IMR-90 (cell line): ENCODE measurements around the gene AMOTL1. TPM values are rescaled to one million over a fixed set of nuclear protein-coding genes. Genes with fewer than 3 reads are reported as not detected.
A peak's percentile ranks its signal among the peaks of the same experiment; 100 is the strongest.

Experiments
- ATAC-seq: fragments of 200-7000 bp; cut with Tn5 transposase; 2 replicates; pipeline ENCODE4 v1.9.1; 2020; ENCODE audit warnings: low read depth, mild to moderate bottlenecking, moderate library complexity
- BruUV-seq: library from RNA; stranded (reverse); fragments of 400-500 nt; replicated peaks from 2 replicates; lab custom pipeline; 2021; lab: Mats Ljungman, UMichigan
- CTCF ChIA-PET: fragments of 300-600 bp; formaldehyde crosslinking; extraction: SDS; loops from one replicate; lab custom pipeline; 2021; ENCODE audit warnings: antibody characterized with exemption; lab: Yijun Ruan, JAX
- POLR2A ChIA-PET: fragments of 300-600 bp; sonication (Branson Sonifier 250); formaldehyde crosslinking; loops from one replicate; lab custom pipeline; 2022; ENCODE audit warnings: antibody characterized with exemption; ENCODE audit not compliant: unreplicated experiment; lab: Charles Lee
- DNase-seq: peaks from one replicate; pipeline ENCODE4 v3.0.0; 2013
- H2AFZ ChIP-seq: replicated peaks from 2 replicates; pipeline ENCODE3; 2013; ENCODE audit warnings: low read length, mild to moderate bottlenecking; ENCODE audit not compliant: poor library complexity
- H2AK5ac ChIP-seq: 2 replicates; pipeline ENCODE4 v1.6.1; 2013; ENCODE audit warnings: low read depth, low read length, inconsistent platforms
- H2AK9ac ChIP-seq: replicated peaks from 2 replicates; pipeline ENCODE3; 2013; ENCODE audit warnings: mild to moderate bottlenecking, low read depth, low read length, moderate library complexity; ENCODE audit not compliant: poor library complexity
- H2BK120ac ChIP-seq: 2 replicates; pipeline ENCODE4 v1.6.1; 2013; ENCODE audit warnings: low read depth, low read length, inconsistent platforms
- H2BK15ac ChIP-seq: 3 replicates; pipeline ENCODE4 v1.6.1; 2013; ENCODE audit warnings: low read depth, low read length, inconsistent platforms
- H2BK20ac ChIP-seq: 2 replicates; pipeline ENCODE4 v1.6.1; 2013; ENCODE audit warnings: low read depth, mild to moderate bottlenecking, inconsistent platforms, low read length, moderate library complexity
- H2BK5ac ChIP-seq: 2 replicates; pipeline ENCODE4 v1.6.1; 2013; ENCODE audit warnings: mild to moderate bottlenecking, low read depth, low read length, inconsistent platforms; ENCODE audit not compliant: poor library complexity, severe bottlenecking
- H3K14ac ChIP-seq: replicated peaks from 2 replicates; pipeline ENCODE4 v1.6.1; 2013; ENCODE audit warnings: low read depth, low read length, inconsistent platforms
- H3K18ac ChIP-seq: 2 replicates; pipeline ENCODE4 v1.6.1; 2013; ENCODE audit warnings: low read depth, low read length, control low read depth
- H3K23ac ChIP-seq: 2 replicates; pipeline ENCODE4 v1.6.1; 2013; ENCODE audit warnings: low read depth, low read length, inconsistent platforms
- H3K27ac ChIP-seq: 2 replicates; pipeline ENCODE4 v1.5.1; 2013; ENCODE audit warnings: mild to moderate bottlenecking, control low read depth, low read length; ENCODE audit not compliant: insufficient read depth
- H3K27me3 ChIP-seq: 2 replicates; pipeline ENCODE4 v1.6.1; 2013; ENCODE audit warnings: low read length; ENCODE audit not compliant: control insufficient read depth, insufficient read depth
- H3K36me3 ChIP-seq: 2 replicates; pipeline ENCODE4 v1.6.1; 2013; ENCODE audit warnings: low read length, mixed read lengths; ENCODE audit not compliant: control insufficient read depth, insufficient read depth
- H3K4ac ChIP-seq: 2 replicates; pipeline ENCODE4 v1.6.1; 2013; ENCODE audit warnings: low read depth, low read length, inconsistent platforms
- H3K4me1 ChIP-seq: 2 replicates; pipeline ENCODE4 v1.6.1; 2013; ENCODE audit warnings: low read length, mixed read lengths; ENCODE audit not compliant: control insufficient read depth, insufficient read depth
- H3K4me2 ChIP-seq: 2 replicates; pipeline ENCODE4 v1.6.1; 2013; ENCODE audit warnings: low read depth, mild to moderate bottlenecking, control low read depth, low read length, moderate library complexity
- H3K4me3 ChIP-seq: 2 replicates; pipeline ENCODE4 v1.5.1; 2013; ENCODE audit warnings: low read depth, mild to moderate bottlenecking, control low read depth, low read length, moderate library complexity; ENCODE audit not compliant: insufficient read depth
- H3K56ac ChIP-seq: 2 replicates; pipeline ENCODE4 v1.6.1; 2013; ENCODE audit warnings: low read length, inconsistent platforms; ENCODE audit not compliant: insufficient read depth; ENCODE audit errors: extremely low read depth
- H3K79me1 ChIP-seq, 2 experiments: 2 replicates each; pipeline ENCODE4 v1.6.1; 2013; ENCODE audit warnings: low read length in 2 of 2, inconsistent platforms in 1 of 2, low read depth in 1 of 2
- H3K9ac ChIP-seq: 2 replicates; pipeline ENCODE4 v1.6.1; 2013; ENCODE audit warnings: low read depth, low read length, control low read depth
- H3K9me1 ChIP-seq: 2 replicates; pipeline ENCODE4 v1.6.1; 2013; ENCODE audit warnings: low read length, inconsistent platforms; ENCODE audit not compliant: insufficient read depth
- H3K9me3 ChIP-seq: 2 replicates; pipeline ENCODE4 v1.6.1; 2013; ENCODE audit warnings: low read length; ENCODE audit not compliant: control insufficient read depth, insufficient read depth
- H4K20me1 ChIP-seq: 2 replicates; pipeline ENCODE4 v1.6.1; 2013; ENCODE audit warnings: low read length, inconsistent platforms; ENCODE audit not compliant: insufficient read depth
- H4K5ac ChIP-seq: 2 replicates; pipeline ENCODE4 v1.6.1; 2013; ENCODE audit warnings: mild to moderate bottlenecking, low read depth, low read length, control low read depth
- H4K8ac ChIP-seq, 2 experiments: 2 replicates each; pipeline ENCODE4 v1.6.1; 2013; ENCODE audit warnings: low read depth in 2 of 2, low read length in 2 of 2, control low read depth in 1 of 2, inconsistent platforms in 1 of 2
- H4K91ac ChIP-seq: 2 replicates; pipeline ENCODE4 v1.6.1; 2013; ENCODE audit warnings: low read depth, low read length, inconsistent platforms; ENCODE audit not compliant: insufficient read depth
- BHLHE40 ChIP-seq: fragments of 150-350 bp; IDR thresholded peaks from 2 replicates; pipeline ENCODE4 v1.6.1; 2016; ENCODE audit warnings: mild to moderate bottlenecking, low read depth, low read length
- CEBPB ChIP-seq: IDR thresholded peaks from 2 replicates; pipeline ENCODE4 v1.6.1; 2012; ENCODE audit warnings: low read depth, low read length, improper control_type of control experiment
- CHD1 ChIP-seq: IDR thresholded peaks from 2 replicates; pipeline ENCODE4 v1.6.1; 2012; ENCODE audit warnings: low read depth, low read length, improper control_type of control experiment
- MAZ ChIP-seq: IDR thresholded peaks from 2 replicates; pipeline ENCODE4 v1.6.1; 2012; ENCODE audit warnings: low read depth, mild to moderate bottlenecking, low read length, improper control_type of control experiment, moderate library complexity, borderline replicate concordance
- MXI1 ChIP-seq: IDR thresholded peaks from 2 replicates; pipeline ENCODE4 v1.6.1; 2012; ENCODE audit warnings: low read depth, mild to moderate bottlenecking, low read length, moderate library complexity, borderline replicate concordance
- NFE2L2 ChIP-seq: fragments of 150-350 bp; IDR thresholded peaks from 2 replicates; pipeline ENCODE4 v1.6.1; 2016; ENCODE audit warnings: low read depth, mild to moderate bottlenecking, low read length
- POLR2A ChIP-seq: IDR thresholded peaks from 2 replicates; pipeline ENCODE4 v1.6.1; 2012; ENCODE audit warnings: mild to moderate bottlenecking, low read depth, low read length
- RAD21 ChIP-seq: IDR thresholded peaks from 2 replicates; pipeline ENCODE4 v1.6.1; 2012; ENCODE audit warnings: low read length, improper control_type of control experiment
- RFX5 ChIP-seq: IDR thresholded peaks from 2 replicates; pipeline ENCODE4 v1.8.0; 2012; ENCODE audit warnings: low read depth, mild to moderate bottlenecking, low read length, moderate library complexity
- SMC3 ChIP-seq: fragments of 150-350 bp; IDR thresholded peaks from 2 replicates; pipeline ENCODE4 v1.6.1; 2016; ENCODE audit warnings: low read depth, mild to moderate bottlenecking, antibody characterized with exemption, low read length, moderate library complexity
- WGBS, 2 experiments: methylation state at CpG; one replicate each; pipeline versions ENCODE4 v1.1.5 to v1.1.7; 2013; ENCODE audit warnings: missing lambda C conversion rate in 2 of 2; ENCODE audit not compliant: insufficient read length in 1 of 2; ENCODE audit errors: extremely low coverage in 2 of 2; 5-methylcytosine and 5-hydroxymethylcytosine counted together
- dilution Hi-C: fragments of 300-500 bp; cut with HindIII; formaldehyde crosslinking; loops from one replicate; pipeline ENCODE4 v1.14.3; 2018; ENCODE audit warnings: low sequenced_read_pairs; ENCODE audit not compliant: unreplicated experiment
- in situ Hi-C: fragments of 300-500 bp; cut with MboI; formaldehyde crosslinking; loops from 3 replicates; pipeline ENCODE4 v1.14.3; 2019; ENCODE audit warnings: low sequenced_read_pairs, inconsistent platforms, mixed read lengths
- intact Hi-C: fragments of 100-400 bp; cut with micrococcal nuclease; formaldehyde crosslinking; loops from 2 replicates; pipeline ENCODE4 v1.10.0; 2022
- polyA plus RNA-seq, 3 experiments: library from polyadenylated mRNA; depleted of rRNA; stranded (reverse); fragments of >200 nt; gene quantifications; 2 replicates each; pipeline ENCODE4 v1.2.3, GENCODE V29; 2012; ENCODE audit warnings: low replicate concordance in 1 of 3
- total RNA-seq: library from RNA; depleted of rRNA; stranded (reverse); fragments of >200 nt; gene quantifications from 2 replicates; pipeline ENCODE4 v1.2.3, GENCODE V29; 2012
- TF ChIP-seq, protein P1 (sequence below): fragments of 150-350 bp; IDR thresholded peaks from 2 replicates; pipeline ENCODE4 v1.6.1; 2016; ENCODE audit warnings: low read depth, mild to moderate bottlenecking, low read length, moderate library complexity, borderline replicate concordance
- TF ChIP-seq, protein P2 (sequence below): conservative IDR thresholded peaks from 2 replicates; pipeline ENCODE4 v1.5.1; 2012; ENCODE audit warnings: mild to moderate bottlenecking, low read depth, low read length, improper control_type of control experiment
- TF ChIP-seq, protein P3 (sequence below): fragments of 150-350 bp; IDR thresholded peaks from 2 replicates; pipeline ENCODE4 v1.6.1; 2017; ENCODE audit warnings: mild to moderate bottlenecking, antibody characterized with exemption, low read length, low read depth

The AMOTL1 gene
- total and polyA plus RNA-seq, 2 of the 4 experiments (the other 2 are of a cell fraction) = 18.6 to 49.5 TPM

DNA sequence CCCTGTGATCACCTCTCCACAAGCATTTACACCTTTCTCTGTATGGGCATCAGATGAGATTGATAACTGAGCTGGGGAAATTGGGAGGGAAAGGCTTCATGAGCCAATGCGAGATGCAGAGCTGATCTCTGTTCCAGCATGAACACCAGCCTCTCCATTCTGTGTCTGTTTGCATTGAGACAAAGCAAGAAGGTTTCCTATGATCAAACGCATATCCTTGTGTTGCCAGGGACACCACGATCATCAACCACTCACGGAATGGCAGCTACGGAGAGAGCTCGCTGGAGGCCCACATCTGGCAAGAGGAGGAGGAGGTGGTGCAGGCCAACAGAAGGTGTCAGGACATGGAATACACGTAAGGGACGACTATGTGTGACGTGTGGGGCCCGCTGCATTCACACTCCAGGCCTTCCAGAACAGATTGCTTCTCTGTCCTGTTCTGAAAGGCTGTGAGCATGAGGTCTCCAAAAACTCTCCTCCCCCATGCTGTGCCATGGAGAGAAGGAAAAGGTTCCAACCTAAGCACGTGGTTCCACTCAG, 96.4 kb downstream of the AMOTL1 start:
- intact Hi-C loops = no loop called here
- Histone ChIP-seq H4K8ac (no peak overlapping the region), H2AFZ (no peak overlapping the region), H3K23ac (no peak overlapping the region), H3K79me1 (peaks cover 0 to 32% of the 10 kb centered on the region in 2 experiments; a peak in 3 of 4 replicates), H3K36me3 (peaks cover 62% of the 10 kb centered on the region), H2BK15ac (no peak overlapping the region), H3K18ac (no peak overlapping the region), H2AK9ac (no peak overlapping the region), H3K9ac (no peak overlapping the region), H3K9me1 (peaks cover 21% of the 10 kb centered on the region), H4K91ac (no peak overlapping the region), H3K14ac (no peak overlapping the region), H3K27ac (no peak overlapping the region), H2BK5ac (no peak overlapping the region), H4K5ac (no peak overlapping the region), H2BK120ac (no peak overlapping the region), H2AK5ac (0 out of 2 replicates have a peak overlapping the region, but pooled peaks have one; percentile 21), H3K4me1 (peaks cover 5% of the 10 kb centered on the region; the same call in 1 of the 2 replicates), H3K27me3 (no peaks in the 10 kb centered on the region), H2BK20ac (no peak overlapping the region), H3K4ac (no peak overlapping the region), H3K4me2 (no peak overlapping the region), H4K20me1 (no peaks in the 10 kb centered on the region), H3K4me3 (no peak overlapping the region), H3K9me3 (no peaks in the 10 kb centered on the region), H3K56ac (no peak overlapping the region)
- DNase-seq = no peak
- no TSS peak for BruUV-seq
- TF ChIP-seq RAD21 = no peak
- no peak for TF ChIP-seq CHD1
- TF ChIP-seq, protein P1, sequence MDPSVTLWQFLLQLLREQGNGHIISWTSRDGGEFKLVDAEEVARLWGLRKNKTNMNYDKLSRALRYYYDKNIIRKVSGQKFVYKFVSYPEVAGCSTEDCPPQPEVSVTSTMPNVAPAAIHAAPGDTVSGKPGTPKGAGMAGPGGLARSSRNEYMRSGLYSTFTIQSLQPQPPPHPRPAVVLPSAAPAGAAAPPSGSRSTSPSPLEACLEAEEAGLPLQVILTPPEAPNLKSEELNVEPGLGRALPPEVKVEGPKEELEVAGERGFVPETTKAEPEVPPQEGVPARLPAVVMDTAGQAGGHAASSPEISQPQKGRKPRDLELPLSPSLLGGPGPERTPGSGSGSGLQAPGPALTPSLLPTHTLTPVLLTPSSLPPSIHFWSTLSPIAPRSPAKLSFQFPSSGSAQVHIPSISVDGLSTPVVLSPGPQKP = no peak
- TF ChIP-seq, protein P2, sequence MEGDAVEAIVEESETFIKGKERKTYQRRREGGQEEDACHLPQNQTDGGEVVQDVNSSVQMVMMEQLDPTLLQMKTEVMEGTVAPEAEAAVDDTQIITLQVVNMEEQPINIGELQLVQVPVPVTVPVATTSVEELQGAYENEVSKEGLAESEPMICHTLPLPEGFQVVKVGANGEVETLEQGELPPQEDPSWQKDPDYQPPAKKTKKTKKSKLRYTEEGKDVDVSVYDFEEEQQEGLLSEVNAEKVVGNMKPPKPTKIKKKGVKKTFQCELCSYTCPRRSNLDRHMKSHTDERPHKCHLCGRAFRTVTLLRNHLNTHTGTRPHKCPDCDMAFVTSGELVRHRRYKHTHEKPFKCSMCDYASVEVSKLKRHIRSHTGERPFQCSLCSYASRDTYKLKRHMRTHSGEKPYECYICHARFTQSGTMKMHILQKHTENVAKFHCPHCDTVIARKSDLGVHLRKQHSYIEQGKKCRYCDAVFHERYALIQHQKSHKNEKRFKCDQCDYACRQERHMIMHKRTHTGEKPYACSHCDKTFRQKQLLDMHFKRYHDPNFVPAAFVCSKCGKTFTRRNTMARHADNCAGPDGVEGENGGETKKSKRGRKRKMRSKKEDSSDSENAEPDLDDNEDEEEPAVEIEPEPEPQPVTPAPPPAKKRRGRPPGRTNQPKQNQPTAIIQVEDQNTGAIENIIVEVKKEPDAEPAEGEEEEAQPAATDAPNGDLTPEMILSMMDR = no peak
- no peak for TF ChIP-seq BHLHE40
- no peak for TF ChIP-seq CEBPB
- TF ChIP-seq MXI1 = no peak
- TF ChIP-seq, protein P3, sequence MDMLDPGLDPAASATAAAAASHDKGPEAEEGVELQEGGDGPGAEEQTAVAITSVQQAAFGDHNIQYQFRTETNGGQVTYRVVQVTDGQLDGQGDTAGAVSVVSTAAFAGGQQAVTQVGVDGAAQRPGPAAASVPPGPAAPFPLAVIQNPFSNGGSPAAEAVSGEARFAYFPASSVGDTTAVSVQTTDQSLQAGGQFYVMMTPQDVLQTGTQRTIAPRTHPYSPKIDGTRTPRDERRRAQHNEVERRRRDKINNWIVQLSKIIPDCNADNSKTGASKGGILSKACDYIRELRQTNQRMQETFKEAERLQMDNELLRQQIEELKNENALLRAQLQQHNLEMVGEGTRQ = no peak
- no peak for TF ChIP-seq POLR2A
- no peak for TF ChIP-seq MAZ
- no peak for TF ChIP-seq SMC3
- TF ChIP-seq NFE2L2 = no peak
- TF ChIP-seq RFX5 = no peak
- ChIA-PET CTCF (no interaction called here), POLR2A (no interaction called here)
- no peak for ATAC-seq
- WGBS, 2 experiments = 78% methylated on average over 5 of the region's 11 CpGs; no CpG with 5 or more reads in 1 of the 2 experiments
- in situ Hi-C loops = no loop called here
- dilution Hi-C loops = no loop called here
